Hepatocyte (in vitro differentiated cells): Measurements from ENCODE around the gene TDRD12. TPM values are rescaled to one million over a fixed set of nuclear protein-coding genes. Genes with fewer than 3 reads are reported as not detected.

Experiments used
- DNase-seq: peaks from one replicate; pipeline ENCODE4 v3.0.0-alpha.2; 2016; ENCODE audit warnings: low spot score
- H2AFZ ChIP-seq: fragments of 200-600 bp; sonication (generic); 2 replicates; pipeline ENCODE4 v1.6.0; 2016; ENCODE audit warnings: antibody characterized with exemption, mild to moderate bottlenecking
- H3K27ac ChIP-seq: fragments of 200-600 bp; sonication (generic); 2 replicates; pipeline ENCODE4 v1.5.1; 2016; ENCODE audit warnings: mild to moderate bottlenecking
- H3K27me3 ChIP-seq: fragments of 200-600 bp; sonication (generic); 2 replicates; pipeline ENCODE4 v1.6.1; 2016
- H3K36me3 ChIP-seq: fragments of 200-600 bp; sonication (generic); replicated peaks from 2 replicates; pipeline ENCODE4 v1.5.1; 2016; ENCODE audit warnings: low read depth; ENCODE audit not compliant: insufficient read depth
- H3K4me1 ChIP-seq: fragments of 200-600 bp; sonication (generic); 2 replicates; pipeline ENCODE4 v1.5.1; 2016; ENCODE audit warnings: mild to moderate bottlenecking, moderate library complexity; ENCODE audit not compliant: insufficient read depth
- H3K4me2 ChIP-seq: fragments of 200-600 bp; sonication (generic); 2 replicates; pipeline ENCODE4 v1.6.0; 2016
- H3K4me3 ChIP-seq: fragments of 200-600 bp; sonication (generic); 2 replicates; pipeline ENCODE4 v1.5.1; 2016; ENCODE audit warnings: mild to moderate bottlenecking
- H3K79me2 ChIP-seq: fragments of 200-600 bp; sonication (generic); 2 replicates; pipeline ENCODE4 v1.6.0; 2017; ENCODE audit warnings: mild to moderate bottlenecking
- H3K9me2 ChIP-seq: fragments of 200-600 bp; sonication (generic); replicated peaks from 2 replicates; pipeline ENCODE4 v1.6.0; 2017; ENCODE audit warnings: mild to moderate bottlenecking; ENCODE audit not compliant: insufficient read depth
- H3K9me3 ChIP-seq: fragments of 200-600 bp; sonication (generic); 2 replicates; pipeline ENCODE4 v1.5.1; 2016; ENCODE audit warnings: low read depth, mild to moderate bottlenecking
- H4K20me1 ChIP-seq: fragments of 200-600 bp; sonication (generic); 2 replicates; pipeline ENCODE4 v1.6.0; 2016; ENCODE audit warnings: mild to moderate bottlenecking; ENCODE audit not compliant: insufficient read depth, poor library complexity, severe bottlenecking
- CTCF ChIP-seq: fragments of 200-600 bp; sonication (generic); IDR thresholded peaks from 2 replicates; pipeline ENCODE4 v1.5.1; 2016; ENCODE audit warnings: antibody characterized with exemption, mild to moderate bottlenecking; ENCODE audit not compliant: poor library complexity
- EZH2 ChIP-seq: fragments of 200-600 bp; sonication (generic); IDR thresholded peaks from 2 replicates; pipeline ENCODE4 v1.6.1; 2016; ENCODE audit warnings: antibody characterized with exemption, mild to moderate bottlenecking, borderline replicate concordance
- EZH2phosphoT487 ChIP-seq: fragments of 200-600 bp; sonication (generic); IDR thresholded peaks from one replicate; pipeline ENCODE4 v1.6.1; 2018; ENCODE audit warnings: antibody characterized with exemption, mild to moderate bottlenecking, low read depth, moderate library complexity; ENCODE audit not compliant: unreplicated experiment, severe bottlenecking
- WGBS: methylation state at CpG from one replicate; pipeline ENCODE4 v1.1.6; 2016; ENCODE audit warnings: low lambda C conversion rate; ENCODE audit errors: missing lambda C conversion rate; 5-methylcytosine and 5-hydroxymethylcytosine counted together
- polyA plus RNA-seq: library from polyadenylated mRNA; unstranded; fragments of >200 nt; fragmentation: Nextera tagmentation; extraction: Ambion mirVana; gene quantifications from 2 replicates; pipeline ENCODE4 v1.2.1, GENCODE V29; 2016
- total RNA-seq: library from RNA; depleted of rRNA; stranded (reverse); fragments of >200 nt; gene quantifications from 2 replicates; pipeline ENCODE4 v1.2.3, GENCODE V29; 2014

The TDRD12 gene
- total and polyA plus RNA-seq, 2 experiments from 2014 or later, result 0.10 TPM; not detected in 1

- Histone ChIP-seq H3K27ac (no peak overlapping the region), H3K36me3 (no peaks in the 10 kb centered on the region), H3K9me2 (no peaks in the 10 kb centered on the region), H2AFZ (no peak overlapping the region), H3K4me3 (no peak overlapping the region), H4K20me1 (no peaks in the 10 kb centered on the region), H3K79me2 (no peaks in the 10 kb centered on the region), H3K9me3 (no peaks in the 10 kb centered on the region), H3K4me2 (no peak overlapping the region), H3K27me3 (no peaks in the 10 kb centered on the region), H3K4me1 (peaks cover 5% of the 10 kb centered on the region)
- DNase-seq, result no peak
- TF ChIP-seq CTCF, result no peak
- TF ChIP-seq EZH2, result no peak
- WGBS, result 96% methylated on average over 10 of the region's 10 CpGs
These were observed 69.9 kb downstream of the TDRD12 start for GRCh38 chr19:32789429-32789828.

GRCh38 chr19:32798201-32798600, 78.6 kb downstream of the TDRD12 start:
- TF ChIP-seq EZH2phosphoT487, result no peak
- no peak for TF ChIP-seq CTCF
- no peak for TF ChIP-seq EZH2
- Histone ChIP-seq H3K4me1 (no peaks in the 10 kb centered on the region), H2AFZ (no peak overlapping the region), H3K79me2 (no peaks in the 10 kb centered on the region), H3K27me3 (no peaks in the 10 kb centered on the region), H3K9me3 (no peaks in the 10 kb centered on the region), H3K27ac (no peak overlapping the region), H4K20me1 (no peaks in the 10 kb centered on the region), H3K9me2 (no peaks in the 10 kb centered on the region), H3K4me3 (no peak overlapping the region), H3K36me3 (no peaks in the 10 kb centered on the region), H3K4me2 (no peak overlapping the region)
- DNase-seq, result no peak
- WGBS, result 75% methylated on average over 4 of the region's 4 CpGs

GRCh38 chr19:32800191-32800590, 80.6 kb downstream of the TDRD12 start:
- TF ChIP-seq EZH2, result no peak
- no peak for TF ChIP-seq EZH2phosphoT487
- TF ChIP-seq CTCF, result no peak
- Histone ChIP-seq H2AFZ (no peak overlapping the region), H3K9me3 (no peaks in the 10 kb centered on the region), H3K9me2 (no peaks in the 10 kb centered on the region), H4K20me1 (no peaks in the 10 kb centered on the region), H3K36me3 (no peaks in the 10 kb centered on the region), H3K4me2 (no peak overlapping the region), H3K27me3 (no peaks in the 10 kb centered on the region), H3K4me3 (no peak overlapping the region), H3K27ac (no peak overlapping the region), H3K4me1 (no peaks in the 10 kb centered on the region), H3K79me2 (no peaks in the 10 kb centered on the region)
- no peak for DNase-seq

DNA sequence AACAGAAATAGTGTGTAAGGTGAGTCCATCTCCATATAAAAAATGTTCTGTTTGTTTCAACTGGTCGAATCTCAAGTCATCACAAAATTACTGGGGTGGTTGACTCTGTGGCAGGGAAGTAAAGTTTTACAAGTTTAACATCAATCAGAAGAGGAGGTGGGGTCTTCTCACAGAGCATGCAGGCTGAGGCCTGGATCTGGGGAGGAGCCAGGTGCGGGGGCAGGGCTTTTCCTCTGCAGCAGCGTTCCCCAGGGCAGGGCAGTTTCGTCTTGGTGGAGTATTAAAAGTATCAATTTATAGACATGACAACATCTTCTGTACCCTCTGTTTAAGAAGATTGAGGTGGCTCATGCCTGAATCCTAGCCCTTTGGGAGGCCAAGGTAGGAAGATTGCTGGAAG, 81.2 kb downstream of the TDRD12 start:
- H3K36me3 ChIP-seq, result no peaks in the 10 kb centered on the region
- H3K79me2 ChIP-seq, result no peaks in the 10 kb centered on the region
- H3K27me3 ChIP-seq, result no peaks in the 10 kb centered on the region
- no peaks in the 10 kb centered on the region for H4K20me1 ChIP-seq
- H3K27ac ChIP-seq, result no peak overlapping the region
- WGBS, result 58% methylated on average over 4 of the region's 4 CpGs
- no peak for DNase-seq
- H3K4me2 ChIP-seq, result no peak overlapping the region
- no peak overlapping the region for H2AFZ ChIP-seq
- no peaks in the 10 kb centered on the region for H3K9me3 ChIP-seq
- TF ChIP-seq EZH2phosphoT487 (no peak), EZH2 (no peak), CTCF (no peak)
- no peaks in the 10 kb centered on the region for H3K9me2 ChIP-seq
- H3K4me3 ChIP-seq, result no peak overlapping the region
- no peaks in the 10 kb centered on the region for H3K4me1 ChIP-seq
